HG02884 (cell line): Measurements from ENCODE around the gene RTP5.
"Not testable (repeated sequence)": the region's sequence is repeated elsewhere in the genome, so short reads cannot be mapped to it uniquely, and the experiment has no call there.

Source experiments
- ATAC-seq: cut with Tn5 transposase; IDR thresholded peaks from one replicate; pipeline ENCODE4 v1.9.1; 2021; ENCODE audit warnings: mild to moderate bottlenecking, moderate library complexity; ENCODE audit not compliant: unreplicated experiment

RTP5 gene

GRCh38 chr2:241913703-241914102, 44.2 kb downstream of the RTP5 start:
- ATAC-seq = no peak

DNA sequence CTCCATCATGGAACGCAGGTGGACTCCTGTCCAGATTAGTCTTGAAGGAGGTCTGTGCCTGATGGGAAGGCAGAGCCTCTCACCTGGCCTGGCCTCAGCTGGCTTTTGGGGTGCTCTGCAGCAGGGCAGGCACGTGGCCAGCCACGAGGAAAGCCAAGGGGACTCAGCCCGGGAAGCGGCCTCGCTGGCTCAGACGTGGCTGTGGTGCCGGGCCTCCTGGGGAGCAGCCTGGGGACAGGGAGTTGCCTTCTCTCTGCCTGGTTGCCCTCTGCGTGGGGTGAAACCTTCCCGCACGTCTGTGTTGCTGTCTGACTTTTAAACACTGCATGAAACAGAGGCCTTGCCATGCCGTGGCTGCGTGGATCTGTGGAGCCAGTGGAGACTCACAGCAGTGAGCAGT, 45.0 kb downstream of the RTP5 start:
- ATAC-seq = no peak

DNA sequence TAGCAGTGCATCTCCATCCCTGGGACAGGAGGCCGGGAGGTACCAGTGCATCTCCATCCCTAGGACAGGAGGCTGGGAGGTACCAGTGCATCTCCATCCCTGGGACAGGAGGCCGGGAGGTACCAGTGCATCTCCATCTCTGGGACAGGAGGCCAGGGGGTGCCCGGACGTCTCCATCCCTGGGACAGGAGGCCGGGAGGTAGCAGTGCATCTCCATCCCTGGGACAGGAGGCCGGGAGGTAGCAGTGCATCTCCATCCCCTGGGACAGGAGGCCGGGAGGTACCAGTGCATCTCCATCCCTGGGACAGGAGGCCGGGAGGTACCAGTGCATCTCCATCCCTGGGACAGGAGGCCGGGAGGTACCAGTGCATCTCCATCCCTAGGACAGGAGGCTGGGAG, 52.1 kb downstream of the RTP5 start:
- not testable (repeated sequence) for ATAC-seq

DNA sequence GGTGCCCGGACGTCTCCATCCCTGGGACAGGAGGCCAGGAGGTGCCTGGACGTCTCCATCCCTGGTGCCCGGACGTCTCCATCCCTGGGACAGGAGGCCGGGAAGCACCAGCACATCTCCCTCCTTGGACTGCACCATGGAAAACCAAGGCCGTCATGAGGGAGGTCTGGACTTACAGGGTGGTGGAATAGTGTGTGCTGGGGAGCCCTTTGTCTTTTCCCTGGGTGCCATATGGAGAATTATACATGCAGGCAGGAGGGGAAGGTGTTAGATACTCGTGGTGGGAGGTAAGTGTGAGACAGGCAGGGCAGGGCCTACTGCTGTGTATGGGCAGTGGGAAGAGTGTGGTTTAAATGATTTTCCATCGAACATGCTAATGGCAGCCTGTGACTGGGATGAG, 52.9 kb downstream of the RTP5 start:
- no peak for ATAC-seq

DNA sequence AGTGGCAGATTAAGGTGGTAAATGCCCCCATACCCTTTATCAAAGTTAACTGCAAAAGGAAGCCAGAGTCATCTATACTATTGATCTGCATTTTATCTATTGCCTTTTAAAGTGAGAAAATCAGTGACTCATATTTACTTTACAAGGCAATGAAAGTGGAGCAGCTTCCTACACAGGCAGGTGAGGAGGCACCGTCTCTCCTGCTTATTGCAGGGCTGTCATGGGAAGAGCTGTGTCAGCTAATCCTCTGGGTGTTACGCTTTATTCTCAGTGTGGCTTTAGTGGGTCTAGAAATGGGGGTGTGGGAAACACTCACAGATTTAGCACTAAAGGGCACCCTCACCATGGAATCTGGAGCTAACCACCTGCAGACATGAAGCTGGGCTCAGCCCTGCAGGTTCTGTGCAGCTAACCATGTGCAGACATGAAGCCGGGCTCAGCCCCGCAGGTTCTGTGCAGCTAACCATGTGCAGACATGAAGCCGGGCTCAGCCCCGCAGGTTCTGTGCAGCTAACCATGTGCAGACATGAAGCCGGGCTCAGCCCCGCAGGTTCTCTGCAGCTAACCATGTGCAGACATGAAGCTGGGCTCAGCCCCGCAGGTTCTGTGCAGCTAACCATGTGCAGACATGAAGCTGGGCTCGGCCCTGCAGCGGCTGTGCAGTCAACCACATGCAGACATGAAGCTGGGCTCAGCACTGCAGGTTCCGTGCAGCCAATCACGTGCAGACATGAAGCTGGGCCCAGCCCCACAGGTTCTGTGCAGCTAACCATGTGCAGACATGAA, 53.5 kb downstream of the RTP5 start:
- ATAC-seq = not testable (repeated sequence)
